SKM-1 (cell line): ENCODE data around the gene HK1.
"Not testable (repeated sequence)": the region's sequence is repeated elsewhere in the genome, so short reads cannot be mapped to it uniquely, and the experiment has no call there.

Experiments
- DNase-seq: peaks from one replicate; lab custom pipeline; 2025; ENCODE audit not compliant: unreplicated experiment; lab: John Stamatoyannopoulos, UW

Gene HK1

DNA sequence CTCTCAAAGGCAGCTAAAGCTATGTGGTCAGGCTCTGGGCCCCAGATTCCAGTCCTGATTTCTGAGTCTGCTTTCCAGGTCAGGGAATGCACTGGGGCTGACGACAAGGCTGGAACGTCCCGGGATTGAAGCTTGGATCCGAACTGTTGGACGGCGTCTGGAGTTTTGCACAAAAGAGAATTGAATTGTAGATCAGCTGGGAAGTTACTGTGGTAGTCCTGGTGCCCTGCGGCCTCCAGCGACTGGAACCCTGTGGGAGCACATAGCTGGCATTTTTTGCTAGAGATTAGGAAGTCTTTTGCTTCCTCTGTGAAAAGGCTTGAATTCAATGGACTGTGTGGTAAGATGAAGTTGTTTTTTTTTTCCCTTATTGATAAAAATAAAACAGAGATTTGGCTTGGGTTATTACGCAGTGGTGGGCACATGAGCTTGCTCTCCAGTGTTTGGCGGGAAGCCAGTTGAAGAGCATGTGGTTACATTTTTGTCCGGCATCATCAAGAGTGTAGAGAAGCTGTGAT is at the start of gene HK1:
Gene HK1, plus strand, starts transcription at position 51 of the 518 bp plus-strand sequence.
- no peak for DNase-seq

DNA sequence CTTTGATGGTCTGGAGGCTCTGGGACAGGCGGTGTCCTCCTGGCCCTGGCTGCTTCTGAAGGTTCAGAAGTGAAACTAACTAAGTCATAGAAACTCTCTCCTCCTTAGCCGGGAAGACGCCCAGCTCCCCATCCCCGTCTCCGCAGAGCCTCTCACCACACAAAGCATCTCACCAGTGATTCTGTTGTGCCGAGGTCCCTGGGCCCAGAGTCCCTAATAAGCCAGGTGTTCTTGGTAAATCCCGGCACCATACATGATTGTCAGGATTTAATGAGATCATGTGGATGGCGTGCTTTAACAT is 48.7 kb upstream of the HK1 start:
- no peak for DNase-seq

DNA sequence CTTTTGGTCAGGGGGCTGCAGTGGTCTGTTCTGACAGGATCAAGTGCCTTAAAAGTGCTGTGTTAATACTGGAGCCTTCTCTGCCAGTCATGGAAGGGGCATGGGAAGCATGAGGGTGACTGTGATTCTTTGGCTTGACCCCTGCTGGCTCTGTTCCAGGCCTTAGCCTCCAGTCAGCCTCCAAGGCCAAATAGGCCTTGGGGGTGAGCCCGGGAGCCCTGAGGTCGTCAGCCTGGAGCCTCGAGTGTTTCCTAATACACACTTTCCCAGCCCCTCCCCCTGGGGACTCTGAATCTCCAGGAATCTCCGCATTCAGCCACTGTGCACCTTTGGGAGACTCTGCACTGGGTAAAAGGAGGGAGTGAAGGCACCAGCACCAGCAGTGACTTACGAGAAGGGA is 48.2 kb upstream of the HK1 start:
- DNase-seq: no peak

DNA sequence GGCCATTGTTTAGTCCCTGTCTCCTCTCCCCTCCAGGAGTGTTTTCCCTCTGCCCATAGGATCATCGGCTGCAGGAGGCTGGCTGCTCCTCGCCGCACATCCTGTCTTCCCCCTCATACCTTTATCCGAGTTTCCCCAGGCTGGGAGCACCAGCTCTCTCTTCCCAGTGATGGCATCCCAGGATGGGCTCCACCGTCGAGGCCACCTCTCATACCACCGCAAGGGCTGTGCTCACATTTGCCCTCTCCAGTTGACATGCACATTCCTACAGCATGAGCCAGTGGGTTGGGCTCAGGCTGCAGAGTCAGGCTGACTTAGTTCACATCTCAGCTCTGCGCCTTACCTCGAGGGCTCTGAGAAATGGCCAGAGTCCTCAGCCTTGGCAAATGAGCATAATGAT is 46.0 kb upstream of the HK1 start:
- no peak for DNase-seq

DNA sequence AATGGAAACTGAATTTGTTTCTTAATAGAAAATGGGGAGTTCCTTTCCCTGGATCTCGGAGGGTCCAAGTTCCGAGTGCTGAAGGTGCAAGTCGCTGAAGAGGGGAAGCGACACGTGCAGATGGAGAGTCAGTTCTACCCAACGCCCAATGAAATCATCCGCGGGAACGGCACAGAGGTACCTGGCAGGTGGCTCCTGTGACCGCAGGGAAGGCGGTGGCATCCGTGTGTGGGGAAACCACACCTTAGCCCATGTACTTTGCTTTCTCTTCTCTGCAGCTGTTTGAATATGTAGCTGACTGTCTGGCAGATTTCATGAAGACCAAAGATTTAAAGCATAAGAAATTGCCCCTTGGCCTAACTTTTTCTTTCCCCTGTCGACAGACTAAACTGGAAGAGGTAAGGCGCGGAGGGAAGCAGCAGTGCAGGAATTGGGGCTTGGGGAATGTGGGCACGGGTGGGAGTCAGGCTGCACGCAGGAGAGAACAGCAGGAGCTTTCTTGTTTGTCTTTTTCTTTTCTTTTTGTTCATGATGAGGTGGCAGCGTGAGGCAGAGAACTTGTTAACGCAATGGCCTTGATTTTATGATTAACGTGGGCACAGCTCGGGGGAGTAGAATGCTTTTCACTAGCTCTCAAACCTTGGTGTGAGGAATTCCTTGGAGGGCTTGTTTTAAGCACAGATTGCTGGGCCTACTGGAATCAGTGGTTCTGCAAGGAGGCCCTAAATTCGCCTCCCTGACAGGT is 45.4 kb upstream of the HK1 start:
- DNase-seq: no peak

DNA sequence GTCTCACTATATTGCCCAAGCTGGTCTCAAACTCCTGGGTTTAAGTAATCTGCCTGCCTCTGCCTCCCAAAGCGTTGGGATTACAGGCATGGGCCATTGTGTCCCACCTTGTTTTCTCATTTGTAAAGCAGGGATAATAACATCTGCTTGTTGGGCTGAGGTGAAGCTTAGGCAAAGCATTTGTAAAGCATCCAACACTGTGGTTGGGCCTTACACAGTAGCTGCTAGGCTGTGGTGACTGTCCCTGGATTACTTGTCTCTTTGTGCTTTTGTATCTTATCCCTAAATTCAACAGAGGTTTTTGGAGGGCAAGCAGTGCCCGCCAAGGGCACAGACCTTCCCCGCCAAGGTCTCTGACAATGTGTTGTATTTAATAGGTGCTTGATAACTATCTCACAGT is 43.8 kb upstream of the HK1 start:
- no peak for DNase-seq

DNA sequence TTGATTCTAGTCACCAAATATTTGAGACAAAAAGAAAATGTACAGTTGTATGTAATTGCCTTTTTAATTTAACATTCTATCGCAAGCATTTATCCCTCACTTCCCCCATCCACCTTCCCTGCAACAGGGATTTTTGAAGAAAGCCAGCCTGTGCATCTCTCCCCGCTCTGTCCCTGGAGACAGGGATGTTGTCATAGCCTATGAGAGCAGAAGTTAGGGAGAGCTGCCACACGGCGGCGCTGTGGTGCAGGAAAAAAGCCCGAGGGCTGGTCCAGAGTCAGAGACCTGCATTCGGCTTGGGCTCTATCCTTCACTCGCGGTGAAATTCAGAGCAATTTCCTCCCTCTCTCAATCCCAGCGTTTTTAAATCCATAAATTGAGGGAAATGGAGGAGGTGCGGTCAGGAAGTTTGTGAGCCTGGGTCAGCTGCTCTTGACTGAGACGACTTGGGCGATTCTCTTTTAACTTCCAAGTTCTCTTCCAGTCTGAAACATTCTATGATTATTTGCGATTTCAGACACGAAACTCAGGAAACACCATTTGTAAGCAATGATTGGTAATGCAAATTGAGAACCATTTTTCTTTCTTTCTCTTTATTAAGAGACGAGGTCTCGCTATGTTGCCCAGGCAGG is 40.7 kb upstream of the HK1 start:
- DNase-seq: peak; percentile 68

DNA sequence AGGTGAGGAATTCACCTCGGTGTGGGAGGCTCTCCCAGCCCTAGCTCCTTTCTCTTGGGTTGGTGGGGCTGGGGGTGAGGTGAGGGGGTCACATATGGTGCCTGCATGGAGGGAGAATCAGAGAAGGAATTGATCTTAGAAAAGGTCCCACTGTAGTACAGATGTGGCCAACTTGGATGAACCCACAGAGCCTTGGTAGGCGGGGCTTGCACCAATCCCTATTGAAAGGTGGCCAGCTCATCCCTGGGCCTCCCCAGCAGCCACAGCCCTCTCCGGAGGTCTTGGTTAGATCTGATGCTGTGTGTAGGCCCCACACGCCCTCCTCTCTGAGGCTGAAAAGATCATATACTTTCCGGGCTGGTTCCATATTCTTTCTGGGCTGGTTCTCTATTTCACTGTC is 39.2 kb upstream of the HK1 start:
- DNase-seq: no peak

DNA sequence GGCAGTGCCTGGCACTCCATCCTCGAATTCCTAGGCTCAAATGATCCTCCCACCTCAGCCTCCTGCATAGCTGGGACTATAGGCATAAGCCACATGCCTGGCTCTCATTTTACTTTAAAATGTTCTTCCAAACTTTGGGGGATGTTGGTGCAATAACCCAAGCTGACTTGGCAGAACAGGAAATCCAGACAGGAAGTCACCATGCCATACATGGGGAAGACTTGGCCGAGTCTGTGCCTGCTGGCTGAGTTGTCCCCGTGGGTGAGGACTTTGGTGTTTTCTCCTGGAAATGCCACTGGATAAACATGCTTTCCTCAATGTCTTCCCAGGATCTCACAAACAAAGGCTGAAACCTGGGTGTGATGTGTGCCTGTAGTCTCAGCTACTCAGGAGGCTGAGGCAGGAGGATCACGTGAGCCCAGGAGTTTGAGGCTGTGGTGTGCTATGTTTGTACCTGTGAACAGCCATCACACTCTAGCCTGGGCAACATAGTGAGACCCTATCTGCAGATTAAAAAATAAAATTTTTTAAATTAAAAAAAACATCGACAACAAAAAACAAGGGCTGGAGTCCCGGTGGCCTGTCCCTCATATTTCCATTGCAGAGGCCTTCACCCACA is 38.4 kb upstream of the HK1 start:
- no peak for DNase-seq

DNA sequence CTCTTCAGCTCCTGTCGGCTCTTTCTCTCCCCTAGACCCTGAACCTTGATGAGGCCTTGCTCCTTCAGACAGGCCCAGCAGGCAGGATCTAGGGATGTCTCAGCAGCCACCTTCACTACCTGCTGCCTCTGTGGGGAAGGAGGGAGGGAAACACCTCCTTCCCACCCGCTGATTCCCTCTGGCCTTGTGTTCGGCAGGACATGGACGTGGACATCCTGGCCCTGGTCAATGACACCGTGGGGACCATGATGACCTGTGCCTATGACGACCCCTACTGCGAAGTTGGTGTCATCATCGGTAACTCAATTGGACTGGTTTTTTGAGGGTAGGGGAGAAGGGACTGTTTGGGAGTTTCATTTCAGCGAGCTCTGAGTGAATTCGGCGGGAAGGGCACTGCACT is 37.8 kb upstream of the HK1 start:
- no peak for DNase-seq

DNA sequence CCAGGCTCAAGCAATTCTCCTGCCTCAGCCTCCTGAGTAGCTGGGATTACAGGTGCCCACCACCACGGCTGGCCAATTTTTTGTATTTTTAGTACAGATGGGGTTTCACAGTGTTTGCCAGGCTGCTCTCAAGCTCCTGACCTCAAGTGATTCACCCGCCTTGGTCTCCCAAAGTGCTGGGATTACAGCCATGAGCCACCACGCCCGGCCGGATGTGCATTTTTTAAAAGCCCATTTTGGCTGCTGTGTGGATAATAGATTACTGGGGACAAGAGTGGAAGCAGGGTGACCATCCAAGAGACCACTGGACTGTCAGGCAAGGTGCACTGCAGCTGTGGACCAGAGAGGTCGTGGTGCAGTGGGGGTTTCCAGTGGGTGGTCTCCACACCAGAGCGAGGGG is 36.7 kb upstream of the HK1 start:
- DNase-seq: no peak

DNA sequence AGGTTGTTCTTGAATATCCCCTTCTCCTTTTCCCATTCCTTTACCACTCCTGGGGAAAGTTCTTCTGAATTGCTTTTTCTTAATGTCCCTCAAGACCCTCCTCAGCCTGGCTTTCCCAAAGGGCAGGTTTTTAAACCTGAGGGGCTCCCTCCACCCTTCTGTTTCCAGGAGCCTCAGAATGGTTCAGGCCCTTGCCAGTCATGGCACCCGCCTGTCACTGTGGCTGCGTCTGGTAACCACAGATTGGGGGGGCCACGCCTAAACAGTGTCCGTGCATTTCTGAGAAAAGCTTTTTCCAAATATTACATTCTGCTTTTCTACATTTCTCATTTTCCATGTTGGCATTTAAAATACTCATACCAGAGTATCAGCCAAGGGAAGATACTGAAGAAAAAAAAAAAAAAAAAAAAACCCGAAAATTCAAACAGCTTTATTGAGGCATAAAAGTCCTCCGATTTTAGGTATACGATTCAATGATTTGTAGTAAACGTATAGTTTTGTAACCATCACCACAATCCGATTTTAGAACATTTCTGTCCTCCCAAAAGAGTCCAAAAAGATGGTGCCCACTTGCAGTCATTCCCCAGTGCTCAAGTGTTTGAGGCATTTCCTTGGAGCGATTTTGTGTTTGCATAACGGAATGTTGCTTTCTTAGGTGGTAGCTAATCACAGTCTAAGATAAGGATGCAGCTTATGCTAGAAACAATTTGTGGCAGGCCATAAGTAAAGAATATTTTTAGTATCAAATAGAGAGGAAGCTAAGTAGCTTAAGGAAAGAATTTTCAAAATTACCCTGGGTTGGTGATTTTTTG is 36.0 kb upstream of the HK1 start:
- no peak for DNase-seq

DNA sequence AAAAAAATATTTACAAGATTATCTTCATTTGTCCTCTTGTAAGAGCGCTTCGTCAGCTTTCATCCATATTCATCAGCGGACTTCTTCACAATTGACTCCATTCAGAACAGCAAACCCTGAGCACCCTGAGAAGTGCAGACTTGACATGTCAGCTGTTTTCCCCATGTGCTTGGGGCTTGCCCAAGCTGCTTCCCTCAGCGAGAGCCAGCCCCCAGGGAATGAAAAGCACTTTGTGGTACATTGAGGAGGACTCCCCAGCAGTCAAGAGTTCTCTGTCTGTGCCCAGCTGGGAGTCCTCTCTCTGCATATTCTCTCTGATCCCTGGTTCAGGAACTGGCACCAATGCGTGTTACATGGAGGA is 35.5 kb upstream of the HK1 start:
- DNase-seq: no peak

DNA sequence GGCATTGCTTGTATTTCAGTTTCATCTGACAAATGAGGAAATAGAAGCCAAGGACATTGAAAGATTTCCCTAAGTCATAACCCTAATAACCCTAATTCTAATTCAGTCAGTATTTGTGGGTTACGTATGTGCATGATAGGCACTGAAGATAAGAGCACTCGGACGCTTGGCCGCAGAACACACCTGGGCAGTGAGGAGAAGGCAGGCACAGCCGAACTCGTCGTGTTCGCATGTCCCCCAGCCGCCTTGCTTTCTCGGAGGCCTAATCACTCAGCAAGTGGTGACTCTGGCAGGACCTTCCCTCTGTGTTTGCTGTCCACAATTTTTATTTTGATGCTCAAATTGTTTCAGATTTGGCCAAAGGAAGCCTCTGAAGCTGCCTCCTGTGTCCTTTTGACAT is 34.5 kb upstream of the HK1 start:
- no peak for DNase-seq

DNA sequence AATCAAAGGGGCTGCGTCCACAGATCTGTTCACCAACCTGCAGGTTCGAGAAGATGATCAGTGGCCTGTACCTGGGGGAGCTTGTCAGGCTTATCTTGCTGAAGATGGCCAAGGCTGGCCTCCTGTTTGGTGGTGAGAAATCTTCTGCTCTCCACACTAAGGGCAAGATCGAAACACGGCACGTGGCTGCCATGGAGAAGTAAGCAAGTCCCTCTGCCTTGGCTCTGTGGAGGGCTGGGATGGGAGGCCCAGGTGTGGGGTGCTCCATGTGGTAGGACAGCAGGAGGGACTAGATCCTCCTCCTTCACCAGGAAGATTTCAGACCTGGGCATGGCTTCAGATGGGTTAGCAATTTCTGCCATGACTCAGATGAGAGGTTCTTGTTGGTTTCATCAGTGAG is 32.3 kb upstream of the HK1 start:
- DNase-seq: no peak

DNA sequence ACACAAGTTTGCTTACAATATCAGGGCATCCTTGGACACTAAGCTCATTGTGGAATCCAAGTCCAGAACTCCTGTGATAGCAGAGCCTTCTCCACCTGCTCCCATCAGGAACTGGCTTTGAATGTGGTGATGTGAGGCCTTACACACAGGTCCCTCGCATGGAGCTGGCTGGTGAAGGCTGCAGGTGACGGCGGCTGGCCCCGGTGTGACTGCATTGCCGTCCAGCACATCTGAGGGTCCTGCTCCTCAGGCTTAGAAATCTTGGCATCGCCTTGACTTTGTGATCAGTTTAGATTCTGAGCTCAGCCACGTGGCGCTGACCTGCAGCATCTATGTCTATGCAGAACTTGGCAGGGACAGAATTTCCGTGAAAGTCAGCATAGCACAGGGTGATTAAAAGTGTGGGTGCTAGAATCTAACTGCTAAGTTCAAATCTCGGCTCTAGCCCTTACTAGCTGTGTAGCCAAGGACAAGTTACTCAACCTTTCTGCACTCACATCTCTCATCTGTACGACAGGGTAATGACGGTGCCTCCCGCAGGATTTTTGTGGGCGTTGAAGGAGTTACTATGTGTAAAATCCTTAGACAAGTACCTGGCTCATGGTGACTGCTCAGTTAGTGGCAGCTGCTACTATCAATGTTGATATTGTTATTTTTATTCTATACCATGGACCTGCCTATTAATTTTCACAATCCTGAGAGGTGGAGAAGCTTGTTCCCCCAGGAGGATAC is 31.5 kb upstream of the HK1 start:
- DNase-seq: no peak

DNA sequence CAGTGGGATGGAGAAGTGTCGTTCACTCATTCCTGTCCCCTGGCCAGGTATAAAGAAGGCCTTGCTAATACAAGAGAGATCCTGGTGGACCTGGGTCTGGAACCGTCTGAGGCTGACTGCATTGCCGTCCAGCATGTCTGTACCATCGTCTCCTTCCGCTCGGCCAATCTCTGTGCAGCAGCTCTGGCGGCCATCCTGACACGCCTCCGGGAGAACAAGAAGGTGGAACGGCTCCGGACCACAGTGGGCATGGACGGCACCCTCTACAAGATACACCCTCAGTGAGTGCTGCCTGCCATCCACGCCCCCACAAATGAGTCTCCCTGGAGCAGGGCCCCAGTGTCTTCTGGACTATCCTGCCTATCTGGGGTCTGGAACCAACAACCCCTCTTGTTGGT is 31.0 kb upstream of the HK1 start:
- DNase-seq: no peak

DNA sequence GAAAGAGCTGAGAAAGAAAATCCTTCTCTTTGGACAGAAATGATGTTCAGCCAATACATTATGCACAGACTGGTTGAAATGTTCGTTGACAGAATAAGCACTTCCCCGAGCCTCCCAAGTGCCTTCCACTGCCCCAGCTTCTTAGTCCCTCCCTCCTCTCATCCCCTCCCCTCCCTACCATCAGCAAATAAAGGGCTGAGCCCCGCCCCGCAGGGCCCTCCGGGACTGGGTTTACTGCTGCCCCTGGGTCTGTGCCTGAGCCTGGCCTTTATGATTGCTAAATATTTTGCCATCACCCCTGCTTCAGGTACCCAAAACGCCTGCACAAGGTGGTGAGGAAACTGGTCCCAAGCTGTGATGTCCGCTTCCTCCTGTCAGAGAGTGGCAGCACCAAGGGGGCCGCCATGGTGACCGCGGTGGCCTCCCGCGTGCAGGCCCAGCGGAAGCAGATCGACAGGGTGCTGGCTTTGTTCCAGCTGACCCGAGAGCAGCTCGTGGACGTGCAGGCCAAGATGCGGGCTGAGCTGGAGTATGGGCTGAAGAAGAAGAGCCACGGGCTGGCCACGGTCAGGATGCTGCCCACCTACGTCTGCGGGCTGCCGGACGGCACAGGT is 30.1 kb upstream of the HK1 start:
- no peak for DNase-seq

DNA sequence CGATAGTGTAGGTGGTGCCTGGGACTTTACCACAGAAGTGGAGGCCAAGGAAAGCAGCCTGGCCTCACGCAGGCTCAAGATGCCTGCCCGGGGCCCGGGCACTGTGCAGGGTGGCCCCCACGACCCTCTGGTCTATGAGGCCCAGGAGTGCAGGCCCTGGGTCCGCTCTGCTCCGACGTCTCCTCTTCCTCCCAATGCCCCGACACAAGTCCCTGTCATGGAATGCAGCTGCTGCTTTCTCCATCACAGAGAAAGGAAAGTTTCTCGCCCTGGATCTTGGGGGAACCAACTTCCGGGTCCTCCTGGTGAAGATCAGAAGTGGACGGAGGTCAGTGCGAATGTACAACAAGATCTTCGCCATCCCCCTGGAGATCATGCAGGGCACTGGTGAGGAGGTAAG is 28.3 kb upstream of the HK1 start:
- no peak for DNase-seq

DNA sequence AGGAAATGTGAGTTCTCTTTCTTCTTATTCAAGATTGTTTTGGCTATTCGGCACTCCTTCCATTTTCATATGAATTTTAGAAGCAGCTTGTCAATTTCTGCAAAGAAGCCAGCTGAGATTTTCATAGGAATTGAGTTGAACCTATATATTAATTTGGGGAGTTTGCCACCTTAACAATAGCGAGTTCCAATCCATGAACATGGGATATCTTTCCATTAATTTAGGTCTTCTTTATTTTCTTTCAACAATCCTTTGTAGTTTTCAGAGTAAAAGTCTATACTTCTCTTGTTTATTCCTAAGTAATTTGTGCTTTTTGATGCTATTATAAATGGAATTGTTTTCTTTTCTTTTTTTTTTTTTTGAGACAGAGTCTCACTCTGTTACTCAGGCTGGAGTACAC is 26.9 kb upstream of the HK1 start:
- DNase-seq: not testable (repeated sequence)

DNA sequence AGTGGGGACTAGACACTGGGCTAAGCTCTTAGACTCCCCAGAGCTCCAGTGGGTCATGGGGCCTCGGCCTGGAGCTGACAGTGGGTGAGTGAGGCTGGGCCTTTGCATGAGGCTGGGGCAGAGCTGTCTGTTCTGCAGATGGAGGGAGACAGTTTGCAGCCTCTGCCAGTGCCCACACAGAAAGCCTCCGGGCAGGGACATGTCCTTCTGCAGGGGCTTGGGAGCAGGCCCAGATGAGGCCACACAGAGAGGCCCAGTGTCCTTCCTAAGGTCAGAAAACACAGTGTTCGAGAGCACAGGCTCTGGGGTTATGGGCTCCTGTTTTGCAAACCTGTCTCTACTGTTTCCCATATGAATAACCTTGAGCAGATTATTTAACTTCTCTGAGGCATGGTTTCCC is 25.1 kb upstream of the HK1 start:
- no peak for DNase-seq
